ENCODE results near the gene CORO2B.
"Not testable (repeated sequence)": the region's sequence is repeated elsewhere in the genome, so short reads cannot be mapped to it uniquely, and the experiment has no call there.

GRCh38 chr15:68604840-68605478 is 26.2 kb downstream of the CORO2B start:
- TF ChIP-seq EZH2, CTCF (IDR thresholded peaks at IDR 0.05): not testable (repeated sequence)

Data from neural progenitor cell (in vitro differentiated cells).